ENCODE results near the gene ROBO1. TPM values are rescaled to one million over a fixed set of nuclear protein-coding genes. Genes with fewer than 3 reads are reported as not detected.

The ROBO1 gene
- total RNA-seq, 1 experiment from 2014 or later, result 35.5 TPM

DNA sequence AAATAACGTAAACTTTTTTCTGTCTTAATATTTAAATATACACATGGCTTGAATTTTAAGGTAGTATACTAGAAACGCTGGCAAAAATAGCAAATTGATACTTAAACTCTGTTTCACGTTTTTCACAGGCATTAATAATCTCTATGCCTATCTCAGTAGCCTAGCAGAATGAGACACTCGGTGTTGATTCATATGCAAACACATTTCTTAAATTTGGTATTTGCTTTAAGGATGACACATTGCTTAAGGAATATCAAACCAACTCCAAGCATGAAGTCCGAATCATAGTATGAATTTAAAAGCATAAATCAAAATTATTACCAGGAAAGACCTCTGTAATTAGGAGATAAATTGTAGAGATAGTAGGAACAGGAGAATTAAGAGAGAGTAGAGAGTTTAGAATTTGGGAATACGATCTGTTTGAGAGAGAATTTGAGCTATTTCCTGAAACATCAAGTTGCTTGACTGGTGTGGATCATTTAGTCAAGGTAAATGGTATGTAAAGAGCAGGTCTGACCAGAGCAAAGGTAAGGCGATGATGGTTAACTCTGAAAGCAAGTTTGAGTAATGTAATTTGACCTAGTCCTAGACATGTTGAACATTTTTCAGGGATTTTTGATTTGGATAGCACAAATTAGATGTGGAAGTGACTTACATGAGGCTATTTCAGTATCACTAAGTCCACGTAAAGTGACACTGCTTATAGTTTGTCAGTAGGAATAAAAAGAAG lies 236.1 kb downstream of the ROBO1 start:
- ATAC-seq, result peak; percentile 85
- H3K27me3 ChIP-seq (ENCODE audit: low read length), result no peaks in the 10 kb centered on the region
- intact Hi-C loops (cut with micrococcal nuclease), result loop anchor here (5.0 to 10.0 kb wide), 2 partner anchors 443 to 756 kb away; no protein-coding TSS in a partner anchor
- H2AFZ ChIP-seq (ENCODE audit: low read length), result peak overlapping the region; percentile 71
- H3K79me2 ChIP-seq (ENCODE audit: low read length), result no peaks in the 10 kb centered on the region
- H3K27ac ChIP-seq (ENCODE audit: low read length), result peak overlapping the region; percentile 80
- H3K4me1 ChIP-seq (ENCODE audit: insufficient read depth, low read length), result peaks cover 46% of the 10 kb centered on the region
- peaks cover 6% of the 10 kb centered on the region for H3F3A ChIP-seq (ENCODE audit: low read length, unreplicated experiment)
- no peaks in the 10 kb centered on the region for H3K9me3 ChIP-seq (ENCODE audit: low read length)
- ChIA-PET CTCF (no interaction called here), POLR2A (ENCODE audit: unreplicated experiment) (no interaction called here)
- peak overlapping the region; percentile 4; the same call in 1 of the 2 replicates for H3K9ac ChIP-seq (ENCODE audit: low read length)
- peak overlapping the region; percentile 41 for H3K4me3 ChIP-seq (ENCODE audit: low read length)
- no TSS peak for BruUV-seq (replicated peaks)
- peak overlapping the region; percentile 76 for H3K4me2 ChIP-seq (ENCODE audit: low read length)
- no peaks in the 10 kb centered on the region for H4K20me1 ChIP-seq (ENCODE audit: low read length)
- H3K9me2 ChIP-seq (replicated peaks; ENCODE audit: low read length), result no peaks in the 10 kb centered on the region
- DNase-seq, result peak; percentile 78
- TF ChIP-seq EZH2 (IDR thresholded peaks at IDR 0.05; ENCODE audit: low read length, unreplicated experiment), result no peak
- TF ChIP-seq, protein P1, sequence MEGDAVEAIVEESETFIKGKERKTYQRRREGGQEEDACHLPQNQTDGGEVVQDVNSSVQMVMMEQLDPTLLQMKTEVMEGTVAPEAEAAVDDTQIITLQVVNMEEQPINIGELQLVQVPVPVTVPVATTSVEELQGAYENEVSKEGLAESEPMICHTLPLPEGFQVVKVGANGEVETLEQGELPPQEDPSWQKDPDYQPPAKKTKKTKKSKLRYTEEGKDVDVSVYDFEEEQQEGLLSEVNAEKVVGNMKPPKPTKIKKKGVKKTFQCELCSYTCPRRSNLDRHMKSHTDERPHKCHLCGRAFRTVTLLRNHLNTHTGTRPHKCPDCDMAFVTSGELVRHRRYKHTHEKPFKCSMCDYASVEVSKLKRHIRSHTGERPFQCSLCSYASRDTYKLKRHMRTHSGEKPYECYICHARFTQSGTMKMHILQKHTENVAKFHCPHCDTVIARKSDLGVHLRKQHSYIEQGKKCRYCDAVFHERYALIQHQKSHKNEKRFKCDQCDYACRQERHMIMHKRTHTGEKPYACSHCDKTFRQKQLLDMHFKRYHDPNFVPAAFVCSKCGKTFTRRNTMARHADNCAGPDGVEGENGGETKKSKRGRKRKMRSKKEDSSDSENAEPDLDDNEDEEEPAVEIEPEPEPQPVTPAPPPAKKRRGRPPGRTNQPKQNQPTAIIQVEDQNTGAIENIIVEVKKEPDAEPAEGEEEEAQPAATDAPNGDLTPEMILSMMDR (conservative IDR thresholded peaks at IDR 0.05; ENCODE audit: low read depth, low read length), result no peak
- no peaks in the 10 kb centered on the region for H3K36me3 ChIP-seq (ENCODE audit: low read depth, low read length)

DNA sequence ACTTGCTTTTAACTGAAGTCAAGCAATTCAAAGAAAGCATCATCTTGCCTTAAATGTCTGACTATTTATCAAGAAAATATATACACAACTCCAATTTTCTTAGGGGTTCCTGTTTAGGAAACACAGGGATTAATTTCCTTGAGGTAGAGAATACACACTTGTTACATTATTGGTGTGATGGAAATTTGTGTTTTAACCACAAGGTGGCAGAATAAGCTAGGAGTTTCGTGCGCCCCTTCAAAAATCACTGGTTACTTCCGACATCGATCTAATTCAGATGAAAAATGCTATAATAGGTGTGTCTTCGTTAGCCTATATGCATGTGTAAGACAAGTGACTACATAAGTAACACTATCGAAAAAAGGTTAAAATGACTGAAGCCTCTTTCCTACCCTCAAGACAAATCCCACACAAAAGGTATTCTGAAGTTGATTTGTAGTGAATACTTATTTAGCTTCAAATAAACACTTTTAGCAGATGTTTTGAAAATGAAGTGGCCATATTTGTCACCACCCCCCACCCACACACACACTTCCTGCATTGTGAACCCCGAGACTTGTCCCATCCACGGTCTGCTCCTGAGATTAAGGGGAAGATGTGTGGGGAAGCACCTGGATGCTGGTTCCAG lies 246.5 kb downstream of the ROBO1 start:
- Histone ChIP-seq H3K27ac (ENCODE audit: low read length) (no peak overlapping the region), H2AFZ (ENCODE audit: low read length) (peak overlapping the region; percentile 37), H3K4me2 (ENCODE audit: low read length) (peak overlapping the region; percentile 53)

More for the DNA sequence above, 246.5 kb downstream of the ROBO1 start:
- Histone ChIP-seq H3K27me3 (ENCODE audit: low read length) (no peaks in the 10 kb centered on the region), H3F3A (ENCODE audit: low read length, unreplicated experiment) (no peaks in the 10 kb centered on the region), H4K20me1 (ENCODE audit: low read length) (no peaks in the 10 kb centered on the region), H3K9ac (ENCODE audit: low read length) (no peak overlapping the region), H3K4me1 (ENCODE audit: insufficient read depth, low read length) (no peaks in the 10 kb centered on the region; the same call in 1 of the 2 replicates), H3K36me3 (ENCODE audit: low read depth, low read length) (no peaks in the 10 kb centered on the region), H3K79me2 (ENCODE audit: low read length) (no peaks in the 10 kb centered on the region), H3K9me3 (ENCODE audit: low read length) (no peaks in the 10 kb centered on the region), H3K4me3 (ENCODE audit: low read length) (peak overlapping the region; percentile 33; the same call in 1 of the 2 replicates), H3K9me2 (replicated peaks; ENCODE audit: low read length) (no peaks in the 10 kb centered on the region)
- TF ChIP-seq EZH2phosphoT487 (IDR thresholded peaks at IDR 0.05; ENCODE audit: borderline replicate concordance, low read length), result no peak
- no peak for TF ChIP-seq EZH2 (IDR thresholded peaks at IDR 0.05; ENCODE audit: low read length, unreplicated experiment)
- TF ChIP-seq, protein P1 (conservative IDR thresholded peaks at IDR 0.05; ENCODE audit: low read depth, low read length), result peak; percentile 83
- ChIA-PET CTCF (interaction anchor here (1.6 kb wide), 1 partner anchor 1156 kb away, joined by 7 read pairs; no protein-coding TSS in a partner anchor), POLR2A (ENCODE audit: unreplicated experiment) (no interaction called here)
- BruUV-seq (replicated peaks), result no TSS peak
- DNase-seq (peak; percentile 84), ATAC-seq (peak; percentile 72)
- intact Hi-C loops (cut with micrococcal nuclease), result loop anchor here (1.0 to 10.0 kb wide), 9 partner anchors 201 to 1723 kb away; no protein-coding TSS in a partner anchor

Data from PC-3 (cell line).